Uterus (tissue), 4 donors: Measurements from ENCODE around the gene RNF157. TPM values are rescaled to one million over a fixed set of nuclear protein-coding genes. Genes with fewer than 3 reads are reported as not detected.

Experiments used
- DNase-seq, 2 donors: peaks; one replicate each; pipeline ENCODE4 v3.0.0-alpha.2; 2019 to 2020
- H3K27ac ChIP-seq, 2 donors: fragments of 200-600 bp; sonication (generic); 1 replicate in 1 of 2; 2 replicates in 1 of 2; pipeline ENCODE4 v1.5.1; 2016 to 2018
- H3K27me3 ChIP-seq, 2 donors: fragments of 200-600 bp; sonication (generic); one replicate each; pipeline ENCODE4 v1.5.1; 2018 to 2019; ENCODE audit warnings: control low read depth in 1 of 2
- H3K36me3 ChIP-seq, 2 donors: fragments of 200-600 bp; sonication (generic); one replicate each; pipeline ENCODE4 v1.5.1; 2019; ENCODE audit warnings: control low read depth in 1 of 2
- H3K4me1 ChIP-seq, 2 donors: fragments of 200-600 bp; sonication (generic); one replicate each; pipeline ENCODE4 v1.5.1; 2018 to 2019; ENCODE audit warnings: control low read depth in 1 of 2
- H3K4me3 ChIP-seq, 2 donors: fragments of 200-600 bp; sonication (generic); 1 replicate in 1 of 2; 2 replicates in 1 of 2; pipeline ENCODE4 v1.5.1; 2018 to 2019; ENCODE audit warnings: mild to moderate bottlenecking in 1 of 2
- H3K9me3 ChIP-seq, 2 donors: fragments of 200-600 bp; sonication (generic); one replicate each; pipeline ENCODE4 v1.5.1; 2019; ENCODE audit warnings: control low read depth in 1 of 2
- POLR2A ChIP-seq, 2 donors: fragments of 450-650 bp; IDR thresholded peaks; one replicate each; pipeline ENCODE4 v1.6.1; 2016; ENCODE audit warnings: antibody characterized with exemption in 2 of 2, mild to moderate bottlenecking in 1 of 2, moderate library complexity in 1 of 2
- intact Hi-C: fragments of 100-400 bp; cut with DNase I; formaldehyde crosslinking; loops from one replicate; pipeline ENCODE4 v1.15.1; 2023; ENCODE audit warnings: low total_unique reads
- total RNA-seq, 4 donors: library from RNA; depleted of rRNA in 3 of 4; stranded (reverse); fragments of >200 nt in 3 of 4; gene quantifications; one replicate each; pipeline versions ENCODE4 v1.1.0 to v1.2.4, GENCODE V29; 2014 to 2023
- TF ChIP-seq, protein P1 (sequence below), 4 experiments: fragments of 200-600 bp in 2 of 4; fragments of 450-650 bp in 2 of 4; sonication (generic) in 2 of 4; IDR thresholded peaks; one replicate each; pipeline ENCODE4 v1.5.1; 2016 to 2019; ENCODE audit warnings: antibody characterized with exemption in 4 of 4, mild to moderate bottlenecking in 2 of 4, moderate library complexity in 1 of 4
- donor health status: DM: yes; HTN: yes; CAD: no.

RNF157 gene
- total RNA-seq, 4 donors from 2014 or later: 0.77 to 5.7 (median 1.7) TPM

DNA sequence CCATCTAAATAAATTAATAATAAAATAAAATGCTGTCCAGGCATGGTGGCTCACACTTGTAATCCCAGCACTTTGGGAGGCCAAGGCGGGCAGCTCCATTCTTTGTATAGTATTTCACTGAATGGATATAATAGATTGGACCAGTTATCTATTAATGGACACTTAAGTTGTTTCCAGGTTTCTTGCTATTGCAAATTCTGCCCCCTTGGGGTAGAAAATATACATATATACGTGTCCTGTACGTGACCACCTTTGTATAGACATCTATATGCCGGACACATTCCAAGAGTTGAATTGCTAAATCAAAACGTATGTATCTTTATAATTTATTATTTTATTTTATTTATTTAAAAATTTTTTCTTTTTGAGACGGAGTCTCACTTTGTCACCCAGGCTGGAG is 132.8 kb downstream of the RNF157 start:
- TF ChIP-seq POLR2A (IDR thresholded peaks at IDR 0.05): no peak
- TF ChIP-seq, protein P1, sequence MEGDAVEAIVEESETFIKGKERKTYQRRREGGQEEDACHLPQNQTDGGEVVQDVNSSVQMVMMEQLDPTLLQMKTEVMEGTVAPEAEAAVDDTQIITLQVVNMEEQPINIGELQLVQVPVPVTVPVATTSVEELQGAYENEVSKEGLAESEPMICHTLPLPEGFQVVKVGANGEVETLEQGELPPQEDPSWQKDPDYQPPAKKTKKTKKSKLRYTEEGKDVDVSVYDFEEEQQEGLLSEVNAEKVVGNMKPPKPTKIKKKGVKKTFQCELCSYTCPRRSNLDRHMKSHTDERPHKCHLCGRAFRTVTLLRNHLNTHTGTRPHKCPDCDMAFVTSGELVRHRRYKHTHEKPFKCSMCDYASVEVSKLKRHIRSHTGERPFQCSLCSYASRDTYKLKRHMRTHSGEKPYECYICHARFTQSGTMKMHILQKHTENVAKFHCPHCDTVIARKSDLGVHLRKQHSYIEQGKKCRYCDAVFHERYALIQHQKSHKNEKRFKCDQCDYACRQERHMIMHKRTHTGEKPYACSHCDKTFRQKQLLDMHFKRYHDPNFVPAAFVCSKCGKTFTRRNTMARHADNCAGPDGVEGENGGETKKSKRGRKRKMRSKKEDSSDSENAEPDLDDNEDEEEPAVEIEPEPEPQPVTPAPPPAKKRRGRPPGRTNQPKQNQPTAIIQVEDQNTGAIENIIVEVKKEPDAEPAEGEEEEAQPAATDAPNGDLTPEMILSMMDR (IDR thresholded peaks at IDR 0.05): no peak
- Histone ChIP-seq H3K27ac (no peak overlapping the region), H3K4me3 (no peak overlapping the region), H3K27me3 (no peaks in the 10 kb centered on the region), H3K9me3 (no peaks in the 10 kb centered on the region), H3K4me1 (no peaks in the 10 kb centered on the region), H3K36me3 (no peaks in the 10 kb centered on the region)
- intact Hi-C loops: no loop called here
- no peak for DNase-seq

DNA sequence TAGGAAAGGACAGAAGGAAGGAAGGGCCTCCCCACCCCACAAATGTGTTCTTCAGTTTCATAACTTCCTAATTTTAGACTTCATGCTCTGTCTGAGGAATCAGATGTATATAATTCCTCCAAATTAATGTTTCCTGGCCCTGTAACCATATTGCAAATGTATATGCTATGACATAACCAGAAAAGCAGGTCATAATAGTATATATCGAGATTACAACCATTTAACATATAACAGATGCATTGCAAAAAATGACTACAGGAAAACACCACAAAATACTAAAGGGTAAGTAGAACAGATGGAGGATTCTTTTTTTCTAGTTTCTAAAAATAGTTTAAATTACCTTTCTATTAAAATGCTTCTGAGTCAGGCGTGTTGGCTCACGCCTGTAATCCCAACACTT is 133.6 kb downstream of the RNF157 start:
- intact Hi-C loops: no loop called here
- H3K27ac ChIP-seq: no peak overlapping the region
- TF ChIP-seq, protein P1 (IDR thresholded peaks at IDR 0.05): no peak
- TF ChIP-seq POLR2A (IDR thresholded peaks at IDR 0.05): no peak

DNA sequence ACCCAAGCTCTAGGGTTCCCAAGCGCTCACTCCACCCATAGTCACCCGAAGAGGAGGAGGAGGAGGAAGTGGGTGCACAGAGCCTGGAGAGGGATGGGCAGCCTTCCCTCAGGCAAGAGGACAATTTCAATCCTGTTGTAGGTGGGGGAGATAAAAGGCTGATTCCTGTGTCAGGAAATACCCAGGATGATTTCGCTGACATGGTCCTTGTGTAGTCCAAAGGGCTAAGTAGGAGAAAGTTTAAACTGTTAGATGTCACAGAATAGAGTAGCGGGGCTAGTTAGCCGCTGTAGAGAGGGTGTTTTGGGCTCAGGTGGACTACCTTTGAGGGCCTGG is 135.4 kb downstream of the RNF157 start:
- no peak overlapping the region for H3K4me3 ChIP-seq
- no peak for DNase-seq
- TF ChIP-seq POLR2A (IDR thresholded peaks at IDR 0.05): no peak
- TF ChIP-seq, protein P1 (IDR thresholded peaks at IDR 0.05): no peak

More for the DNA sequence above, 133.6 kb downstream of the RNF157 start:
- Histone ChIP-seq H3K9me3 (no peaks in the 10 kb centered on the region), H3K27me3 (no peaks in the 10 kb centered on the region), H3K4me1 (no peaks in the 10 kb centered on the region), H3K4me3 (no peak overlapping the region), H3K36me3 (no peaks in the 10 kb centered on the region)
- DNase-seq: no peak

DNA sequence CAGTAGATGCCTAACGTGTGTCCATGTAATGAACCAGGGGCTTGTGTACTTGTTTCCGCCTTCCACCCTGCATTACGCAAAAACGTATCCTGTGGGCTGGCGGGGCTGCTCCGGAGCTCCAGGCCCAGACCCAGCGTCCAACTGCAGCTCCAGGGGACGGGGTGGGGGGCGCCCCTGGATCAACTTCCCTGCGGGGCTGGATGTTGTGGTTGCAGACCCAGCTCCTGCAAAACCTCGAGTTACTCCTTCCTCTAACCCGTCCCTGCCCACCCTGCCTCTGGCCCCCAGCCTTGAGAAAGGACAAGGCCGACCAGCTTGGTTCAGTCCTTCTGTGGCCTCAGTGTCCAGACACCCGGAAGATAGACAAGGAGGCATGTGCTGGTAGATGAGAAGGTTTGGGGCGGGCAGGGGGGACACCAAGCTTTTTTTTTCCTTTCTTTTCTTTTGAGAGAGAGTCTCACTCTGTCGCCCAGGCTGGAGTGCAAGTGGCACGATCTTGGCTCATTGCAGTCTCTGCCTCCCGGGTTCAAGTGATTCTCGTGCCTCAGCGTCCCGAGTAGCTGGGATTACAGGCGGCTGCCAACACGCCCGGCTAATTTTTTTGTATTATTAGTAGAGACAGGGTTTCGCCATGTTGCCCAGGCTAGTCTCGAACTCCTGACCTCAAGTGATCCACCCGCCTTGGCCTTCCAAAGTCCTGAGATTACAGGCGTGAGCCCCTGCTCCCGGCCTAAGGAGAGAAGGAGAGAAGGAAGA is 136.0 kb downstream of the RNF157 start:
- H3K27me3 ChIP-seq: no peaks in the 10 kb centered on the region
- H3K4me1 ChIP-seq: no peaks in the 10 kb centered on the region
- H3K36me3 ChIP-seq: no peaks in the 10 kb centered on the region
- TF ChIP-seq, protein P1 (IDR thresholded peaks at IDR 0.05): no peak
- TF ChIP-seq POLR2A (IDR thresholded peaks at IDR 0.05): no peak
- H3K27ac ChIP-seq: peak overlapping the region; percentile 78 to 79
- no peak for DNase-seq
- peak overlapping the region; percentile 76 to 83 for H3K4me3 ChIP-seq
- intact Hi-C loops: no loop called here
- no peaks in the 10 kb centered on the region for H3K9me3 ChIP-seq

More for the DNA sequence above, 135.4 kb downstream of the RNF157 start:
- Histone ChIP-seq H3K9me3 (no peaks in the 10 kb centered on the region), H3K27me3 (no peaks in the 10 kb centered on the region), H3K4me1 (no peaks in the 10 kb centered on the region), H3K36me3 (no peaks in the 10 kb centered on the region), H3K27ac (no peak overlapping the region)
- intact Hi-C loops: no loop called here

DNA sequence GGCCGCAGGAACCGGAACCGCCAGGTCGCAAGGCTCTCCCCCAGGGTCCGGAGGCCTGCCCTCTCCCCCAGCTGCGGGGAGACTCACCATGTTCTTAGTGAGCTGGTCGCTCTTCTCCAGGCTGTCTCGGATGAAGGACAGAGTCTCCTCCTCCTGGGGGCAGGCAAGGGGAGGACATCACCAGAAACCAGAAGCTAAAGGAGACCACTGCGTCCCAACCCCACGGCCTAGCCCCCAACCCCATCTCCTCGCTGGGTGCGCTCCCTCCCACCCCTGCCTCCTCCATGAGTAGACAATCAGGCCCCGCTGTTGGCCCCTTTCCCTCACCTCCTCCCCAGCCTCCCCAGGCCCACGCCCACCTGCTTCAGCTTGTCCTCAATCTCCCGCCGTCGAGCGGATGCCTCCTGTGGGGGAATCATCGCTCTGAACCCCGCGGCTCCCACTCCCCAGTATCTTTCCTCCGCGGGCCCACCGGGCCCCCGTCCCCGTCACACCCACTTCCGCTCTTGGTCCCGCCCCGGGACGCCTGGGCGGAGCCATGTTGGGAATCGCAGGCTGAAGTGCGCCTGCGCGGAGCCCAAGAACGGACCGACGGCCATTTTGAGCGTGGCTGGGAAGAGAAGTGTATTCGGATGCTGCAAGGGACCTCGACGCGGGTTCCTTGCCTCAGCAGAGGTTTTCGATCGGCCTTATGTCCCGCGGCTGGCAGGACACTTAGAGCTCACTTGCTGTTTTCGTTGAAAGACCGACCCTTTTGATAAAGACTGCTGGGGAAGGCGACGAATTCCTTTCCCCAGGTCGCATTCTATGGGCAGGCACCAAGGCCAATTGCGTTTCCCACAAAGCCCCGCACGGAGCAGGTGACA is 136.8 kb downstream of the RNF157 start, which contains the start of gene EXOC7:
Gene EXOC7 (minus strand): TSS at position 514 of the 866 bp plus-strand sequence. CDS start 95 bp downstream, at position 419.
- intact Hi-C loops: no loop called here
- TF ChIP-seq, protein P1 (IDR thresholded peaks at IDR 0.05): no peak
- peak; percentile 28 to 56 for TF ChIP-seq POLR2A (IDR thresholded peaks at IDR 0.05)

More for the DNA sequence above, 136.8 kb downstream of the RNF157 start, which contains the start of gene EXOC7:
- peak within 1 kb of the TSS; percentile 76 to 83 for H3K4me3 ChIP-seq
- peak; percentile 88 to 95 for DNase-seq
- no peaks in the 10 kb centered on the region for H3K36me3 ChIP-seq
- peak within 1 kb of the TSS; percentile 78 to 79 for H3K27ac ChIP-seq
- no peaks in the 10 kb centered on the region for H3K27me3 ChIP-seq
- H3K9me3 ChIP-seq: no peaks in the 10 kb centered on the region
- H3K4me1 ChIP-seq: no peaks in the 10 kb centered on the region
